Endothelial cell of umbilical vein (primary cell): ENCODE measurements around the gene C22orf39. TPM values are rescaled to one million over a fixed set of nuclear protein-coding genes. Genes with fewer than 3 reads are reported as not detected.

ENCODE experiments used
- BruUV-seq: library from RNA; stranded (reverse); fragments of 400-500 nt; replicated peaks from 2 replicates; lab custom pipeline; 2021; lab: Mats Ljungman, UMichigan
- CTCF ChIA-PET: fragments of 300-600, 350-600 bp; sonication (Branson Sonifier 250); formaldehyde crosslinking; loops from one replicate; lab custom pipeline; 2021; ENCODE audit warnings: antibody characterized with exemption, inconsistent platforms; lab: Charles Lee
- POLR2A ChIA-PET: fragments of 300-600, 350-600 bp; sonication (Branson Sonifier 250); formaldehyde crosslinking; loops from one replicate; lab custom pipeline; 2021; ENCODE audit warnings: antibody characterized with exemption, inconsistent platforms; lab: Charles Lee
- DNase-seq: peaks from one replicate; pipeline ENCODE4 v3.0.0-alpha.2; 2011; ENCODE audit warnings: low read depth, low spot score
- FAIRE-seq: peaks from 2 replicates; lab custom pipeline; 2011; peaks lifted over from hg19 to GRCh38; lab: Jason Lieb, UNC
- H2AFZ ChIP-seq: 2 replicates; pipeline ENCODE4 v1.6.0; 2012; ENCODE audit warnings: low read depth, low read length, control low read depth, inconsistent platforms
- H3K27ac ChIP-seq: 2 replicates; pipeline ENCODE4 v1.5.1; 2011; ENCODE audit warnings: low read depth, mild to moderate bottlenecking, control low read depth, low read length, moderate library complexity; ENCODE audit not compliant: insufficient read depth
- H3K27me3 ChIP-seq, 2 experiments: 2 replicates each; pipeline versions ENCODE4 v1.6.0 to v1.6.1; 2011; ENCODE audit warnings: low read length in 2 of 2, mixed read lengths in 1 of 2; ENCODE audit not compliant: control insufficient read depth in 2 of 2, insufficient read depth in 2 of 2
- H3K36me3 ChIP-seq, 2 experiments: 2 replicates in 1 of 2; 3 replicates in 1 of 2; pipeline ENCODE4 v1.5.1; 2011; ENCODE audit warnings: low read length in 2 of 2, mild to moderate bottlenecking in 1 of 2, moderate library complexity in 1 of 2; ENCODE audit not compliant: control insufficient read depth in 2 of 2, insufficient read depth in 2 of 2; ENCODE audit errors: extremely low read depth in 1 of 2
- H3K4me1 ChIP-seq: 3 replicates; pipeline ENCODE4 v1.5.1; 2011; ENCODE audit warnings: mild to moderate bottlenecking, low read length; ENCODE audit not compliant: control insufficient read depth, insufficient read depth; ENCODE audit errors: extremely low read depth
- H3K4me2 ChIP-seq: 2 replicates; pipeline ENCODE4 v1.6.1; 2011; ENCODE audit warnings: low read length, control low read depth, mixed read lengths; ENCODE audit not compliant: insufficient read depth
- H3K4me3 ChIP-seq, 3 experiments: fragments of 200-600 bp in 1 of 3; sonication (generic), shearing (Covaris generic) in 1 of 3; replicated peaks in 1 of 3; 2 replicates each; pipeline ENCODE4 v1.5.1; 2011 to 2016; ENCODE audit warnings: control low read depth in 3 of 3, low read length in 3 of 3, mild to moderate bottlenecking in 2 of 3, inconsistent platforms in 1 of 3, low read depth in 1 of 3, moderate library complexity in 1 of 3; ENCODE audit not compliant: insufficient read depth in 1 of 3
- H3K79me2 ChIP-seq: 2 replicates; pipeline ENCODE4 v1.6.0; 2012; ENCODE audit warnings: low read length, inconsistent platforms; ENCODE audit not compliant: control insufficient read depth, insufficient read depth
- H3K9ac ChIP-seq: replicated peaks from 2 replicates; pipeline ENCODE3; 2011; ENCODE audit warnings: low read length, control low read depth; ENCODE audit not compliant: insufficient read depth; ENCODE audit errors: extremely low read depth
- H3K9me1 ChIP-seq: replicated peaks from 3 replicates; pipeline ENCODE4 v1.6.0; 2011; ENCODE audit warnings: mild to moderate bottlenecking, low read length; ENCODE audit not compliant: control insufficient read depth, insufficient read depth; ENCODE audit errors: extremely low read depth
- H3K9me3 ChIP-seq: replicated peaks from 2 replicates; pipeline ENCODE4 v1.5.1; 2012; ENCODE audit warnings: low read length, inconsistent platforms; ENCODE audit not compliant: control insufficient read depth, insufficient read depth
- H4K20me1 ChIP-seq: replicated peaks from 2 replicates; pipeline ENCODE3; 2011; ENCODE audit warnings: mild to moderate bottlenecking, low read length; ENCODE audit not compliant: control insufficient read depth, insufficient read depth; ENCODE audit errors: extremely low read depth
- EZH2 ChIP-seq: IDR thresholded peaks from 2 replicates; pipeline ENCODE4 v1.6.1; 2012; ENCODE audit warnings: borderline replicate concordance, low read depth, mild to moderate bottlenecking, moderate library complexity, low read length, inconsistent platforms; ENCODE audit not compliant: severe bottlenecking
- FOS ChIP-seq: IDR thresholded peaks from 2 replicates; pipeline ENCODE4 v1.6.1; 2011; ENCODE audit warnings: mild to moderate bottlenecking, low read length, moderate library complexity, borderline replicate concordance; ENCODE audit not compliant: insufficient read depth
- GATA2 ChIP-seq: IDR thresholded peaks from 2 replicates; pipeline ENCODE4 v1.7.0; 2011; ENCODE audit warnings: low read depth, mild to moderate bottlenecking, moderate library complexity, mixed read lengths, low read length; ENCODE audit not compliant: insufficient read length, insufficient read depth
- JUN ChIP-seq: IDR thresholded peaks from 2 replicates; pipeline ENCODE4 v1.6.1; 2011; ENCODE audit warnings: borderline replicate concordance, low read depth; ENCODE audit not compliant: insufficient read length, insufficient read depth
- MYC ChIP-seq: IDR thresholded peaks from one replicate; pipeline ENCODE4 v1.6.1; 2011; ENCODE audit warnings: mild to moderate bottlenecking, low read depth, low read length
- POLR2A ChIP-seq: IDR thresholded peaks from 2 replicates; pipeline ENCODE4 v1.6.1; 2012; ENCODE audit warnings: low read depth, mild to moderate bottlenecking, control low read depth, low read length
- POLR2AphosphoS5 ChIP-seq: IDR thresholded peaks from 2 replicates; pipeline ENCODE4 v1.6.1; 2012; ENCODE audit warnings: low read depth, mild to moderate bottlenecking, control low read depth, low read length, moderate library complexity; ENCODE audit not compliant: insufficient read depth
- dilution Hi-C: fragments of 300-500 bp; cut with MboI; formaldehyde crosslinking; loops from one replicate; pipeline ENCODE4 v1.15.0; 2019; ENCODE audit warnings: low sequenced_read_pairs; ENCODE audit not compliant: extremely low pct_ligation_motif_present
- intact Hi-C: fragments of 100-400 bp; cut with micrococcal nuclease; formaldehyde crosslinking; loops from one replicate; pipeline ENCODE4 v1.10.0; 2022
- polyA plus RNA-seq, 4 experiments: library from polyadenylated mRNA; depleted of rRNA in 3 of 4; stranded (reverse) in 3 of 4; unstranded in 1 of 4; fragments of >200 nt; gene quantifications; 2 replicates each; pipeline versions ENCODE4 v1.2.1 to v1.2.3, GENCODE V29; 2011 to 2012; ENCODE audit warnings: missing spikeins in 1 of 4
- total RNA-seq: library from RNA; stranded (reverse); gene quantifications from 2 replicates; pipeline ENCODE4 v1.2.3, GENCODE V29; 2021
- TF ChIP-seq, protein P1 (sequence below), 2 donors: IDR thresholded peaks; 1 replicate in 1 of 2; 2 replicates in 1 of 2; pipeline ENCODE4 v1.5.1; 2011; ENCODE audit warnings: low read length in 2 of 2, mild to moderate bottlenecking in 2 of 2, moderate library complexity in 2 of 2, control low read depth in 1 of 2, inconsistent platforms in 1 of 2, low read depth in 1 of 2; ENCODE audit not compliant: insufficient read depth in 1 of 2; ENCODE audit errors: extremely low read depth in 1 of 2
- TF ChIP-seq, protein P2 (sequence below): IDR thresholded peaks from 2 replicates; pipeline ENCODE4 v1.6.1; 2011; ENCODE audit not compliant: insufficient read depth, insufficient read length

The C22orf39 gene
- total and polyA plus RNA-seq, 2 donors (not counting 3 experiments of a cell fraction or from before 2014, with no cell fraction given), result 26.1 to 28.0 TPM

DNA sequence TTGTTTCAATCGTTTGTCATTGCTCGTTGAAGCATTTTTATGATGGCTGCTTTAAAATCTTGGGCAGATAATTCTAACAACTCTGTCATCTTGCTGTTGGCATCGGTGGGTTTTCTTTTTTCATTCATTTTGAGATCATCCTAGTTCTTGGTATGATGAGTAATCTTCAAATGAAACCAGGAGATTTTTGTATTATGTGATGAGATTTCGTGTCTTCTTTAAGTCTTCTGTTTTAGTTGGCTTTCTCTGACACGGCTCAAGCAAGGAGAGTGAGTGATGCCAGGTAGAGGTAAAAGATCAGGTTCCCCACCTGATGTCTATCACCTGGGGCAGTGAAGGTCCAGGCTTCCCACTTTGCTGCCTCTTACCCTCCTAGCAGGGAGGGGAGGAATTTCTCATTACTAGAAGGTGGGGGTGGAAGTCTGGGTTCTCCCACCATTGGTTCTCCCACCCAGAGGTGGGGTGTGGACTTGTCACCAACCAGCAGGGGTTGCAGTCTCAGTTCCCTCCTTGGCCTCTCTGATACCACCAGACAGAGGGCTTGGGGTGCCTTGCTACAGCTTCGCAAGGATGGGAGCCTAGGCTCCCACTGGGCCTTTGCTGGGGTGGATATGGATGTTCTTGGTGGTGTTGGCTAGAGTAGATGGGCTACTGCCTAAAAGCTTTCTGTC, 45.1 kb upstream of the C22orf39 start:
- no TSS peak for BruUV-seq
- TF ChIP-seq FOS (no peak), POLR2A (no peak), MYC (no peak), EZH2 (no peak), JUN (no peak), GATA2 (no peak), POLR2AphosphoS5 (no peak)
- TF ChIP-seq, protein P1, sequence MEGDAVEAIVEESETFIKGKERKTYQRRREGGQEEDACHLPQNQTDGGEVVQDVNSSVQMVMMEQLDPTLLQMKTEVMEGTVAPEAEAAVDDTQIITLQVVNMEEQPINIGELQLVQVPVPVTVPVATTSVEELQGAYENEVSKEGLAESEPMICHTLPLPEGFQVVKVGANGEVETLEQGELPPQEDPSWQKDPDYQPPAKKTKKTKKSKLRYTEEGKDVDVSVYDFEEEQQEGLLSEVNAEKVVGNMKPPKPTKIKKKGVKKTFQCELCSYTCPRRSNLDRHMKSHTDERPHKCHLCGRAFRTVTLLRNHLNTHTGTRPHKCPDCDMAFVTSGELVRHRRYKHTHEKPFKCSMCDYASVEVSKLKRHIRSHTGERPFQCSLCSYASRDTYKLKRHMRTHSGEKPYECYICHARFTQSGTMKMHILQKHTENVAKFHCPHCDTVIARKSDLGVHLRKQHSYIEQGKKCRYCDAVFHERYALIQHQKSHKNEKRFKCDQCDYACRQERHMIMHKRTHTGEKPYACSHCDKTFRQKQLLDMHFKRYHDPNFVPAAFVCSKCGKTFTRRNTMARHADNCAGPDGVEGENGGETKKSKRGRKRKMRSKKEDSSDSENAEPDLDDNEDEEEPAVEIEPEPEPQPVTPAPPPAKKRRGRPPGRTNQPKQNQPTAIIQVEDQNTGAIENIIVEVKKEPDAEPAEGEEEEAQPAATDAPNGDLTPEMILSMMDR (IDR thresholded peaks at IDR 0.05; ENCODE audit: extremely low read depth in 1 of 2, insufficient read depth in 1 of 2, low read depth in 1 of 2, low read length in 2 of 2), result no peak
- TF ChIP-seq, protein P2, sequence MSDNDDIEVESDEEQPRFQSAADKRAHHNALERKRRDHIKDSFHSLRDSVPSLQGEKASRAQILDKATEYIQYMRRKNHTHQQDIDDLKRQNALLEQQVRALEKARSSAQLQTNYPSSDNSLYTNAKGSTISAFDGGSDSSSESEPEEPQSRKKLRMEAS, result no peak
- Histone ChIP-seq H3K9me1 (no peaks in the 10 kb centered on the region), H3K9me3 (no peaks in the 10 kb centered on the region), H3K9ac (no peak overlapping the region), H3K27ac (no peak overlapping the region), H3K4me3 (no peak overlapping the region), H3K27me3 (no peaks in the 10 kb centered on the region), H4K20me1 (no peaks in the 10 kb centered on the region), H3K4me2 (no peak overlapping the region), H2AFZ (no peak overlapping the region), H3K36me3 (peaks cover 0 to 9% of the 10 kb centered on the region in 2 experiments), H3K4me1 (no peaks in the 10 kb centered on the region), H3K79me2 (peaks cover 2% of the 10 kb centered on the region)
- ChIA-PET POLR2A (no interaction called here), CTCF (interaction anchor here (6.6 kb wide), 1 partner anchor 136 kb away, joined by 358 read pairs; no protein-coding TSS in a partner anchor)
- intact Hi-C loops, result no loop called here
- dilution Hi-C loops, result no loop called here
- no peak for DNase-seq
- no peak for FAIRE-seq
